HepG2 (cell line): ENCODE results near the gene AKR7A3. TPM values are rescaled to one million over a fixed set of nuclear protein-coding genes. Genes with fewer than 3 reads are reported as not detected.

ENCODE experiments used
- ATAC-seq: fragments of 200-7000 bp; cut with Tn5 transposase; 3 replicates; pipeline ENCODE4 v1.9.1; 2020; ENCODE audit warnings: mild to moderate bottlenecking, moderate library complexity
- BruUV-seq: library from RNA; stranded (reverse); fragments of 400-500 nt; replicated peaks from 2 replicates; lab custom pipeline; 2021; lab: Mats Ljungman, UMichigan
- CTCF ChIA-PET: fragments of 300-600 bp; formaldehyde crosslinking; extraction: SDS; loops from one replicate; lab custom pipeline; 2021; ENCODE audit warnings: low total read pairs, inconsistent platforms, low intra/inter-chr PET ratio; lab: Yijun Ruan, JAX
- POLR2A ChIA-PET: fragments of 350-600 bp; sonication (Branson Sonifier 250); formaldehyde crosslinking; loops from one replicate; lab custom pipeline; 2020; ENCODE audit warnings: antibody characterized with exemption, inconsistent platforms; lab: Yijun Ruan, JAX
- DNase-seq: peaks from one replicate; pipeline ENCODE4 v3.0.0-alpha.2; 2015; ENCODE audit warnings: low spot score
- FAIRE-seq: peaks from 3 replicates; lab custom pipeline; 2011; peaks lifted over from hg19 to GRCh38; lab: Jason Lieb, UNC
- H2AFZ ChIP-seq: one replicate; pipeline ENCODE4 v1.6.1; 2011; ENCODE audit warnings: low read length, inconsistent platforms
- H3K27ac ChIP-seq: fragments of 300-600 bp; 3 replicates; pipeline ENCODE4 v1.8.0; 2011; ENCODE audit warnings: mixed run types, mild to moderate bottlenecking, mixed read lengths, low read length, inconsistent platforms; ENCODE audit not compliant: insufficient read depth; ENCODE audit errors: extremely low read length
- H3K27me3 ChIP-seq, 2 experiments: fragments of 200-600 bp in 1 of 2; 2 replicates in 1 of 2; 3 replicates in 1 of 2; pipeline versions ENCODE4 v1.6.0 to v1.8.0; 2011; ENCODE audit warnings: low read length in 2 of 2, mild to moderate bottlenecking in 2 of 2, moderate library complexity in 2 of 2, inconsistent platforms in 1 of 2; ENCODE audit not compliant: insufficient read depth in 2 of 2, control insufficient read depth in 1 of 2
- H3K36me3 ChIP-seq, 2 experiments: fragments of 200-600 bp in 1 of 2; replicated peaks in 1 of 2; 2 replicates in 1 of 2; 3 replicates in 1 of 2; pipeline versions ENCODE4 v1.5.1 to v1.8.0; 2011; ENCODE audit warnings: low read length in 2 of 2, inconsistent platforms in 1 of 2; ENCODE audit not compliant: insufficient read depth in 2 of 2, control insufficient read depth in 1 of 2
- H3K4me1 ChIP-seq: 2 replicates; pipeline ENCODE4 v1.5.1; 2012; ENCODE audit warnings: low read length, inconsistent platforms; ENCODE audit not compliant: insufficient read depth
- H3K4me2 ChIP-seq: 2 replicates; pipeline ENCODE4 v1.6.0; 2011; ENCODE audit warnings: low read depth, low read length, inconsistent platforms
- H3K4me3 ChIP-seq, 3 experiments: fragments of 200-600 bp in 1 of 3; sonication (generic), shearing (Covaris generic) in 1 of 3; replicated peaks in 1 of 3; 2 replicates each; pipeline ENCODE4 v1.5.1; 2011 to 2016; ENCODE audit warnings: low read length in 3 of 3, inconsistent platforms in 2 of 3, low read depth in 2 of 3, mild to moderate bottlenecking in 2 of 3, control low read depth in 1 of 3, mixed read lengths in 1 of 3; ENCODE audit not compliant: insufficient read depth in 1 of 3
- H3K79me2 ChIP-seq: one replicate; pipeline ENCODE4 v1.6.1; 2011; ENCODE audit warnings: low read length, inconsistent platforms; ENCODE audit not compliant: insufficient read depth
- H3K9ac ChIP-seq: 2 replicates; pipeline ENCODE4 v1.6.0; 2011; ENCODE audit warnings: mild to moderate bottlenecking, low read depth, low read length, inconsistent platforms; ENCODE audit not compliant: insufficient read depth
- H3K9me3 ChIP-seq: 2 replicates; pipeline ENCODE4 v1.5.1; 2012; ENCODE audit warnings: mild to moderate bottlenecking, low read length
- H4K20me1 ChIP-seq: 2 replicates; pipeline ENCODE4 v1.6.0; 2011; ENCODE audit warnings: inconsistent platforms, mild to moderate bottlenecking, low read length, moderate library complexity; ENCODE audit not compliant: insufficient read depth
- AGO2 ChIP-seq: fragments of 200-400 bp; formaldehyde crosslinking; optimal IDR thresholded peaks from 2 replicates; pipeline ENCODE3; 2017; ENCODE audit warnings: mild to moderate bottlenecking, low read depth, low read length, moderate library complexity
- PAXIP1 ChIP-seq: sonication (generic); formaldehyde crosslinking; conservative IDR thresholded peaks from 2 replicates; pipeline ENCODE4 v1.4.0; 2020; ENCODE audit warnings: mild to moderate bottlenecking, missing genetic modification reagents, moderate library complexity
- RBFOX2 ChIP-seq: fragments of 200-400 bp; formaldehyde crosslinking; IDR thresholded peaks from 2 replicates; pipeline ENCODE4 v1.6.1; 2017; ENCODE audit warnings: low read depth, mild to moderate bottlenecking, low read length
- WGBS: methylation state at CpG from one replicate; pipeline ENCODE4 v1.1.6; 2017; ENCODE audit warnings: low lambda C conversion rate; 5-methylcytosine and 5-hydroxymethylcytosine counted together
- in situ Hi-C: cut with HindIII; loops from 2 replicates; pipeline ENCODE4 v1.10.0; 2017; ENCODE audit warnings: low pct_unique_long_range_greater_than_20kb; ENCODE audit not compliant: extremely low pct_ligation_motif_present
- intact Hi-C: fragments of 100-400 bp; cut with micrococcal nuclease; formaldehyde crosslinking; loops from one replicate; pipeline ENCODE4 v1.10.0; 2022; ENCODE audit not compliant: unreplicated experiment
- polyA plus RNA-seq, 8 experiments: library from polyadenylated mRNA; depleted of rRNA in 3 of 8; stranded (reverse) in 7 of 8; unstranded in 1 of 8; fragments of >200 nt; fragmentation: Illumina TruSeq in 4 of 8; extraction: Trizol in 4 of 8; gene quantifications; 2 replicates each; pipeline versions ENCODE4 v1.2.1 to v1.2.3, GENCODE V29; 2011 to 2016; ENCODE audit warnings: low read depth in 4 of 8, missing spikeins in 1 of 8, mixed read lengths in 1 of 8; ENCODE audit not compliant: insufficient read depth in 1 of 8
- total RNA-seq, 5 experiments: library from RNA; depleted of rRNA; stranded (reverse); fragments of >200 nt; fragmentation: Illumina TruSeq; extraction: Trizol; gene quantifications; 2 replicates each; pipeline ENCODE4 v1.2.3, GENCODE V29; 2016; ENCODE audit warnings: low read depth in 1 of 5

AKR7A3 gene
- total and polyA plus RNA-seq, 2 of the 13 experiments (the other 11 are each of a cell fraction or from before 2014, with no cell fraction given), result 0.58 to 1.00 TPM

GRCh38 chr1:19258353-19258752 is 30.2 kb downstream of the AKR7A3 start:
- BruUV-seq, result no TSS peak
- CTCF ChIA-PET, result no interaction called here
- no peak overlapping the region for H3K4me3 ChIP-seq
- no peak for ATAC-seq
- 93% methylated on average over 10 of the region's 10 CpGs for WGBS
- H3K9me3 ChIP-seq, result no peaks in the 10 kb centered on the region
- TF ChIP-seq RBFOX2 (0 out of 2 replicates have a peak, but pooled peaks have one; percentile 27), AGO2 (peak; percentile 28), PAXIP1 (CRISPR knock-in tag) (no peak)
- TF ChIP-seq, all 625 proteins: peak for 2
- no peaks in the 10 kb centered on the region; a peak in 1 of 5 replicates for H3K27me3 ChIP-seq
- in situ Hi-C loops, result no loop called here
- POLR2A ChIA-PET, result no interaction called here
- no peak for DNase-seq
- peaks cover 23% of the 10 kb centered on the region for H3K79me2 ChIP-seq
- peaks cover under 1% of the 10 kb centered on the region for H4K20me1 ChIP-seq
- intact Hi-C loops, result no loop called here
- no peak overlapping the region for H3K4me2 ChIP-seq
- H3K27ac ChIP-seq, result no peak overlapping the region
- H2AFZ ChIP-seq, result no peak overlapping the region
- no peak for FAIRE-seq
- H3K36me3 ChIP-seq, result peaks cover 27 to 60% of the 10 kb centered on the region in 2 experiments
- no peak overlapping the region for H3K9ac ChIP-seq
- H3K4me1 ChIP-seq, result peaks cover 25% of the 10 kb centered on the region
